ENCODE measurements around the gene SHROOM3. TPM values are rescaled to one million over a fixed set of nuclear protein-coding genes. Genes with fewer than 3 reads are reported as not detected.

The SHROOM3 gene
- total and polyA plus RNA-seq, 2 donors (not counting 3 experiments of a cell fraction or from before 2014, with no cell fraction given) = 2.7 to 6.7 TPM

DNA sequence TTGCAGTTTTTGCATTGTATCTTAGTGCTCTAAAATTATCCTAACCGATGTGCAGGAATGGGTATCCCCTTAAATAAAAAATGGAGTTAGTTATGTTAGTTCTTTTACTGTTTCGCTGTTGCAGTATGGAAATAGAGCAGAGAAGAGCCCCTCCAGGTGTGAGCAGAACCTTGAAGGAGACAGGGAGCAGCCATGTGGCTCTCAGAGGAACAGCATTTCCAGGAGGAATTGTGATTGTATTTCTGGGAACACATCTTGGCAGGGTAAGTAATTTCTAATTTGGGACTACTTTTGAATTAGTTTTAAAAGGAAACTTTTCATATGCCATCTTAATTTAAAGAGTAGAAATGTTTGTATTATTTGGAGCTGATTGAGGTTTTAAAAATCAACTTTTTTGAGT, 8.8 kb upstream of the SHROOM3 start:
- FAIRE-seq (no peak), DNase-seq (ENCODE audit: low read depth, low spot score) (no peak)
- ChIA-PET POLR2A (no interaction called here), CTCF (interaction anchor here (2.4 to 12.2 kb wide), 2 partner anchors 75 to 247 kb away, joined by 12 to 392 read pairs; no protein-coding TSS in a partner anchor)
- Histone ChIP-seq H3K79me2 (ENCODE audit: control insufficient read depth, insufficient read depth, low read length) (no peaks in the 10 kb centered on the region), H3K9me3 (replicated peaks; ENCODE audit: control insufficient read depth, insufficient read depth, low read length) (no peaks in the 10 kb centered on the region), H3K4me3 (replicated peaks in 1 of 3; ENCODE audit: insufficient read depth in 1 of 3, low read depth in 1 of 3, low read length in 3 of 3) (no peak overlapping the region), H3K9me1 (replicated peaks; ENCODE audit: control insufficient read depth, extremely low read depth, insufficient read depth, low read length) (no peaks in the 10 kb centered on the region), H3K27me3 (ENCODE audit: control insufficient read depth in 2 of 2, insufficient read depth in 2 of 2, low read length in 2 of 2) (peaks cover 6 to 20% of the 10 kb centered on the region in 2 experiments), H3K27ac (ENCODE audit: insufficient read depth, low read depth, low read length) (no peak overlapping the region), H3K9ac (replicated peaks; ENCODE audit: extremely low read depth, insufficient read depth, low read length) (no peak overlapping the region), H4K20me1 (replicated peaks; ENCODE audit: control insufficient read depth, extremely low read depth, insufficient read depth, low read length) (no peaks in the 10 kb centered on the region), H3K36me3 (ENCODE audit: control insufficient read depth in 2 of 2, extremely low read depth in 1 of 2, insufficient read depth in 2 of 2, low read length in 2 of 2) (no peaks in the 10 kb centered on the region), H2AFZ (ENCODE audit: low read depth, low read length) (no peak overlapping the region), H3K4me2 (ENCODE audit: insufficient read depth, low read length) (no peak overlapping the region), H3K4me1 (ENCODE audit: control insufficient read depth, extremely low read depth, insufficient read depth, low read length) (peaks cover 1% of the 10 kb centered on the region)
- dilution Hi-C loops (cut with MboI; ENCODE audit: extremely low pct_ligation_motif_present, low sequenced_read_pairs) (no loop called here), intact Hi-C loops (cut with micrococcal nuclease) (no loop called here)
- TF ChIP-seq, protein P1, sequence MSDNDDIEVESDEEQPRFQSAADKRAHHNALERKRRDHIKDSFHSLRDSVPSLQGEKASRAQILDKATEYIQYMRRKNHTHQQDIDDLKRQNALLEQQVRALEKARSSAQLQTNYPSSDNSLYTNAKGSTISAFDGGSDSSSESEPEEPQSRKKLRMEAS (IDR thresholded peaks at IDR 0.05; ENCODE audit: insufficient read depth, insufficient read length) = no peak
- TF ChIP-seq MYC (IDR thresholded peaks at IDR 0.05; ENCODE audit: low read depth, low read length) (no peak), POLR2A (IDR thresholded peaks at IDR 0.05; ENCODE audit: low read depth, low read length) (no peak), FOS (IDR thresholded peaks at IDR 0.05; ENCODE audit: borderline replicate concordance, insufficient read depth, low read length) (no peak), POLR2AphosphoS5 (IDR thresholded peaks at IDR 0.05; ENCODE audit: insufficient read depth, low read depth, low read length) (no peak), GATA2 (IDR thresholded peaks at IDR 0.05; ENCODE audit: insufficient read depth, insufficient read length, low read depth, low read length) (no peak), EZH2 (IDR thresholded peaks at IDR 0.05; ENCODE audit: borderline replicate concordance, low read depth, low read length, severe bottlenecking) (no peak)
- BruUV-seq (replicated peaks) = no TSS peak

DNA sequence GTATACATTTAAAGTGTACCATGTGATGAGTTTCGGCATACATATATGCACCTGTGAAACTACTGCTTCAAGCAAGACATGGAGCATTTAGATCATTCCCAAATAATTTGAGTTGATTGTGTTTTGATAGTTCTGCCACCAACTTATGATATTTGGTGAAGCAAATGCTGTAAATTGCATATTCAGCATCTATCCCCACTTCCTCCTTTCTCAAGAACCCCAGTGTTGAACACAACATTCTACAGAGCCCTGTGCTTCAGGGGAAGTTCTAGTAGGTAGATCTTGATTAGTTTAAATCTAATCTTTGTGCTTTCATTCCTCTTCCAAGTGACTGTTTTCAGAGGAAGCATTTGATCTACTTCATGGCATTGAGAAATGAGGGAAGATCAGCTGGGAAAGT, 5.4 kb upstream of the SHROOM3 start:
- intact Hi-C loops (cut with micrococcal nuclease) (loop anchor here (1.0 to 5.0 kb wide), 6 partner anchors 76 to 615 kb away; partner anchors contain the start of gene SEPTIN11), dilution Hi-C loops (cut with MboI; ENCODE audit: extremely low pct_ligation_motif_present, low sequenced_read_pairs) (no loop called here)
- Histone ChIP-seq H3K27ac (ENCODE audit: insufficient read depth, low read depth, low read length) (no peak overlapping the region), H3K36me3 (ENCODE audit: control insufficient read depth in 2 of 2, extremely low read depth in 1 of 2, insufficient read depth in 2 of 2, low read length in 2 of 2) (no peaks in the 10 kb centered on the region), H3K4me2 (ENCODE audit: insufficient read depth, low read length) (no peak overlapping the region), H3K9me1 (replicated peaks; ENCODE audit: control insufficient read depth, extremely low read depth, insufficient read depth, low read length) (no peaks in the 10 kb centered on the region), H3K79me2 (ENCODE audit: control insufficient read depth, insufficient read depth, low read length) (no peaks in the 10 kb centered on the region), H2AFZ (ENCODE audit: low read depth, low read length) (no peak overlapping the region), H3K4me1 (ENCODE audit: control insufficient read depth, extremely low read depth, insufficient read depth, low read length) (no peaks in the 10 kb centered on the region), H3K9ac (replicated peaks; ENCODE audit: extremely low read depth, insufficient read depth, low read length) (no peak overlapping the region), H3K4me3 (replicated peaks in 1 of 3; ENCODE audit: insufficient read depth in 1 of 3, low read depth in 1 of 3, low read length in 3 of 3) (no peak overlapping the region), H3K27me3 (ENCODE audit: control insufficient read depth in 2 of 2, insufficient read depth in 2 of 2, low read length in 2 of 2) (peaks cover 6 to 22% of the 10 kb centered on the region in 2 experiments), H4K20me1 (replicated peaks; ENCODE audit: control insufficient read depth, extremely low read depth, insufficient read depth, low read length) (no peaks in the 10 kb centered on the region), H3K9me3 (replicated peaks; ENCODE audit: control insufficient read depth, insufficient read depth, low read length) (no peaks in the 10 kb centered on the region)
- TF ChIP-seq POLR2AphosphoS5 (IDR thresholded peaks at IDR 0.05; ENCODE audit: insufficient read depth, low read depth, low read length) = no peak
- TF ChIP-seq, protein P1 (IDR thresholded peaks at IDR 0.05; ENCODE audit: insufficient read depth, insufficient read length) = no peak
- no peak for TF ChIP-seq JUN (IDR thresholded peaks at IDR 0.05; ENCODE audit: borderline replicate concordance, insufficient read depth, insufficient read length, low read depth)
- TF ChIP-seq FOS (IDR thresholded peaks at IDR 0.05; ENCODE audit: borderline replicate concordance, insufficient read depth, low read length) = no peak
- TF ChIP-seq EZH2 (IDR thresholded peaks at IDR 0.05; ENCODE audit: borderline replicate concordance, low read depth, low read length, severe bottlenecking) = no peak
- TF ChIP-seq, protein P2, sequence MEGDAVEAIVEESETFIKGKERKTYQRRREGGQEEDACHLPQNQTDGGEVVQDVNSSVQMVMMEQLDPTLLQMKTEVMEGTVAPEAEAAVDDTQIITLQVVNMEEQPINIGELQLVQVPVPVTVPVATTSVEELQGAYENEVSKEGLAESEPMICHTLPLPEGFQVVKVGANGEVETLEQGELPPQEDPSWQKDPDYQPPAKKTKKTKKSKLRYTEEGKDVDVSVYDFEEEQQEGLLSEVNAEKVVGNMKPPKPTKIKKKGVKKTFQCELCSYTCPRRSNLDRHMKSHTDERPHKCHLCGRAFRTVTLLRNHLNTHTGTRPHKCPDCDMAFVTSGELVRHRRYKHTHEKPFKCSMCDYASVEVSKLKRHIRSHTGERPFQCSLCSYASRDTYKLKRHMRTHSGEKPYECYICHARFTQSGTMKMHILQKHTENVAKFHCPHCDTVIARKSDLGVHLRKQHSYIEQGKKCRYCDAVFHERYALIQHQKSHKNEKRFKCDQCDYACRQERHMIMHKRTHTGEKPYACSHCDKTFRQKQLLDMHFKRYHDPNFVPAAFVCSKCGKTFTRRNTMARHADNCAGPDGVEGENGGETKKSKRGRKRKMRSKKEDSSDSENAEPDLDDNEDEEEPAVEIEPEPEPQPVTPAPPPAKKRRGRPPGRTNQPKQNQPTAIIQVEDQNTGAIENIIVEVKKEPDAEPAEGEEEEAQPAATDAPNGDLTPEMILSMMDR (IDR thresholded peaks at IDR 0.05; ENCODE audit: extremely low read depth in 1 of 2, insufficient read depth in 1 of 2, low read depth in 1 of 2, low read length in 2 of 2) = no peak
- TF ChIP-seq MYC (IDR thresholded peaks at IDR 0.05; ENCODE audit: low read depth, low read length) = no peak
- no peak for TF ChIP-seq GATA2 (IDR thresholded peaks at IDR 0.05; ENCODE audit: insufficient read depth, insufficient read length, low read depth, low read length)
- no peak for TF ChIP-seq POLR2A (IDR thresholded peaks at IDR 0.05; ENCODE audit: low read depth, low read length)
- BruUV-seq (replicated peaks) = no TSS peak
- no peak for DNase-seq (ENCODE audit: low read depth, low spot score)
- no peak for FAIRE-seq
- ChIA-PET POLR2A (no interaction called here), CTCF (interaction anchor here (1.0 to 12.2 kb wide), 7 partner anchors 19 to 928 kb away, joined by 3 to 392 read pairs (median 6); no protein-coding TSS in a partner anchor)

Measured in endothelial cell of umbilical vein (primary cell).